GM18499 (cell line): ENCODE measurements around the gene GABPB2.

Source experiments
- ATAC-seq: cut with Tn5 transposase; IDR thresholded peaks from one replicate; pipeline ENCODE4 v1.9.1; 2021; ENCODE audit warnings: moderate number of reproducible peaks; ENCODE audit not compliant: insufficient read depth, unreplicated experiment

The GABPB2 gene

GRCh38 chr1:151070474-151071276, at the start of gene GABPB2:
Gene GABPB2, plus strand, starts transcription at chr1:151070761. Its CDS starts 17,429 bp downstream, at chr1:151088190.
- no peak for ATAC-seq

GRCh38 chr1:151024540-151025146, 45.9 kb upstream of the GABPB2 start:
- ATAC-seq: no peak

GRCh38 chr1:151026460-151026859, 44.1 kb upstream of the GABPB2 start:
- ATAC-seq: no peak

GRCh38 chr1:151032164-151032563, 38.4 kb upstream of the GABPB2 start:
- ATAC-seq: no peak

GRCh38 chr1:151035167-151035566, 35.4 kb upstream of the GABPB2 start:
- ATAC-seq: no peak

GRCh38 chr1:151036356-151036755, 34.2 kb upstream of the GABPB2 start, which contains the start of gene BNIPL:
Gene BNIPL, plus strand, starts transcription at chr1:151036586. Its CDS starts 140 bp downstream, at chr1:151036726.
- ATAC-seq: no peak

- ATAC-seq: no peak
Observed at GRCh38 chr1:151037032-151037431, 33.5 kb upstream of the GABPB2 start.

GRCh38 chr1:151039521-151039920, 31.0 kb upstream of the GABPB2 start:
- ATAC-seq: no peak

- ATAC-seq: no peak
Observed at GRCh38 chr1:151043163-151043562, 27.4 kb upstream of the GABPB2 start.

GRCh38 chr1:151047591-151047924, 23.0 kb upstream of the GABPB2 start, which contains the start of gene C1orf56:
Gene C1orf56, plus strand, starts transcription at chr1:151047751. Its CDS starts 97 bp downstream, at chr1:151047848.
- ATAC-seq: no peak

GRCh38 chr1:151047925-151048644, 22.5 kb upstream of the GABPB2 start:
- ATAC-seq: no peak

- no peak for ATAC-seq
Observed at GRCh38 chr1:151048645-151049032, 21.9 kb upstream of the GABPB2 start.

GRCh38 chr1:151049458-151049857, 21.1 kb upstream of the GABPB2 start:
- ATAC-seq: no peak

GRCh38 chr1:151050051-151050688, 20.4 kb upstream of the GABPB2 start:
- ATAC-seq: no peak

- no peak for ATAC-seq
Observed at GRCh38 chr1:151051356-151052009, 19.1 kb upstream of the GABPB2 start.

- ATAC-seq: no peak
Observed at GRCh38 chr1:151054971-151055547, 15.5 kb upstream of the GABPB2 start.

- ATAC-seq: no peak
Observed at GRCh38 chr1:151055581-151055980, 15.0 kb upstream of the GABPB2 start.

GRCh38 chr1:151056149-151056548, 14.4 kb upstream of the GABPB2 start:
- ATAC-seq: no peak

GRCh38 chr1:151058692-151059091, 11.9 kb upstream of the GABPB2 start:
- no peak for ATAC-seq
